HG03575 (cell line): ENCODE measurements around the gene ABCC8.

ENCODE experiments used
- ATAC-seq: cut with Tn5 transposase; IDR thresholded peaks from one replicate; pipeline ENCODE4 v1.9.1; 2021; ENCODE audit not compliant: unreplicated experiment, insufficient number of reproducible peaks, low FRiP score; ENCODE audit errors: extremely low read depth

The ABCC8 gene

GRCh38 chr11:17381156-17381555 is 95.5 kb downstream of the ABCC8 start:
- no peak for ATAC-seq

GRCh38 chr11:17379383-17380180 is 97.1 kb downstream of the ABCC8 start:
- ATAC-seq = no peak

GRCh38 chr11:17378655-17379054 is 98.0 kb downstream of the ABCC8 start:
- no peak for ATAC-seq

- no peak for ATAC-seq
Observed at GRCh38 chr11:17376493-17376892, 100.2 kb downstream of the ABCC8 start.

GRCh38 chr11:17375547-17375946 is 101.1 kb downstream of the ABCC8 start:
- ATAC-seq = no peak

- no peak for ATAC-seq
Observed at GRCh38 chr11:17371614-17372013, 105.0 kb downstream of the ABCC8 start.

GRCh38 chr11:17369684-17370243 is 106.9 kb downstream of the ABCC8 start:
- no peak for ATAC-seq

- ATAC-seq = no peak
Observed at GRCh38 chr11:17369094-17369493, 107.6 kb downstream of the ABCC8 start.

GRCh38 chr11:17368551-17368950 is 108.1 kb downstream of the ABCC8 start:
- no peak for ATAC-seq

GRCh38 chr11:17366495-17366894 is 110.2 kb downstream of the ABCC8 start:
- no peak for ATAC-seq

- no peak for ATAC-seq
Observed at GRCh38 chr11:17354601-17354991, 122.0 kb downstream of the ABCC8 start.

GRCh38 chr11:17353821-17354600 is 122.6 kb downstream of the ABCC8 start:
- ATAC-seq = no peak

GRCh38 chr11:17352950-17353820 is 123.5 kb downstream of the ABCC8 start:
- ATAC-seq = no peak

GRCh38 chr11:17351510-17352176 is 125.0 kb downstream of the ABCC8 start, which contains the start of gene NCR3LG1:
TSS of gene NCR3LG1 (plus strand) at chr11:17351800. CDS start at chr11:17351970, 170 bp downstream.
- no peak for ATAC-seq

- no peak for ATAC-seq
Observed at GRCh38 chr11:17351172-17351509, 125.5 kb downstream of the ABCC8 start.

GRCh38 chr11:17350455-17351171 is 126.0 kb downstream of the ABCC8 start:
- ATAC-seq = no peak

GRCh38 chr11:17347676-17348075 is 129.0 kb downstream of the ABCC8 start:
- no peak for ATAC-seq

- no peak for ATAC-seq
Observed at GRCh38 chr11:17343907-17344306, 132.7 kb downstream of the ABCC8 start.
